Peyer's patch (tissue), 4 donors: ENCODE results near the gene MRPL42.

Experiments used
- POLR2A ChIP-seq, 2 donors: fragments of 450-650 bp; IDR thresholded peaks; one replicate each; pipeline ENCODE4 v1.5.1; 2017; ENCODE audit warnings: antibody characterized with exemption in 2 of 2, mild to moderate bottlenecking in 2 of 2, moderate library complexity in 2 of 2
- TF ChIP-seq, protein P1 (sequence below), 6 experiments: fragments of 450-650 bp in 4 of 6; fragments of 200-600 bp in 2 of 6; sonication (generic) in 1 of 6; IDR thresholded peaks; one replicate each; pipeline ENCODE4 v1.5.1; 2017 to 2019; ENCODE audit warnings: antibody characterized with exemption in 6 of 6, mild to moderate bottlenecking in 3 of 6, moderate library complexity in 1 of 6

DNA sequence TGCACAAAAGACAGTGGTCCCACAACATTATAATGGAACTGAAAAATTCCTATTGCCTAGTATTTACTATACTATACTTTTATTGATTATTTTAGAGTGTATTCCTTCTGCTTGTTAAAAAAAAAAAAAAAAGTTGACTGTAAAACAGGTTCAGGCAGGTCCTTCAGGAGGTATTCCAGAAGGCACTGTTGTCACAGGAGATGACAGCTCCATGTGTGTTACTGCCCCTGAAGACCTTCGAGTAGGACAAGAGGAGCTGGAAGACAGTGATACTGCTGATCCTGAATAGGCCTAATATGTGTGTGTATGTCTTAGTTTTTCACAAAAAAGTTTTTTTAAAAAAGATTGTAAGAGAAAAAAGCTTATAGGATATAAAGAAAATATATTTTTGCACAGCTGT lies 37.9 kb upstream of the MRPL42 start:
- TF ChIP-seq, protein P1, sequence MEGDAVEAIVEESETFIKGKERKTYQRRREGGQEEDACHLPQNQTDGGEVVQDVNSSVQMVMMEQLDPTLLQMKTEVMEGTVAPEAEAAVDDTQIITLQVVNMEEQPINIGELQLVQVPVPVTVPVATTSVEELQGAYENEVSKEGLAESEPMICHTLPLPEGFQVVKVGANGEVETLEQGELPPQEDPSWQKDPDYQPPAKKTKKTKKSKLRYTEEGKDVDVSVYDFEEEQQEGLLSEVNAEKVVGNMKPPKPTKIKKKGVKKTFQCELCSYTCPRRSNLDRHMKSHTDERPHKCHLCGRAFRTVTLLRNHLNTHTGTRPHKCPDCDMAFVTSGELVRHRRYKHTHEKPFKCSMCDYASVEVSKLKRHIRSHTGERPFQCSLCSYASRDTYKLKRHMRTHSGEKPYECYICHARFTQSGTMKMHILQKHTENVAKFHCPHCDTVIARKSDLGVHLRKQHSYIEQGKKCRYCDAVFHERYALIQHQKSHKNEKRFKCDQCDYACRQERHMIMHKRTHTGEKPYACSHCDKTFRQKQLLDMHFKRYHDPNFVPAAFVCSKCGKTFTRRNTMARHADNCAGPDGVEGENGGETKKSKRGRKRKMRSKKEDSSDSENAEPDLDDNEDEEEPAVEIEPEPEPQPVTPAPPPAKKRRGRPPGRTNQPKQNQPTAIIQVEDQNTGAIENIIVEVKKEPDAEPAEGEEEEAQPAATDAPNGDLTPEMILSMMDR (IDR thresholded peaks at IDR 0.05), result no peak
- TF ChIP-seq POLR2A (IDR thresholded peaks at IDR 0.05), result no peak
